GDM1 (cell line): Measurements from ENCODE around the gene CCDC124.
A peak's percentile ranks its signal among the peaks of the same experiment; 100 is the strongest.

Experiments used
- DNase-seq: peaks from one replicate; lab custom pipeline; 2025; lab: John Stamatoyannopoulos, UW

CCDC124 gene

GRCh38 chr19:17936379-17936778, 3.6 kb downstream of the CCDC124 start:
- DNase-seq = no peak

DNA sequence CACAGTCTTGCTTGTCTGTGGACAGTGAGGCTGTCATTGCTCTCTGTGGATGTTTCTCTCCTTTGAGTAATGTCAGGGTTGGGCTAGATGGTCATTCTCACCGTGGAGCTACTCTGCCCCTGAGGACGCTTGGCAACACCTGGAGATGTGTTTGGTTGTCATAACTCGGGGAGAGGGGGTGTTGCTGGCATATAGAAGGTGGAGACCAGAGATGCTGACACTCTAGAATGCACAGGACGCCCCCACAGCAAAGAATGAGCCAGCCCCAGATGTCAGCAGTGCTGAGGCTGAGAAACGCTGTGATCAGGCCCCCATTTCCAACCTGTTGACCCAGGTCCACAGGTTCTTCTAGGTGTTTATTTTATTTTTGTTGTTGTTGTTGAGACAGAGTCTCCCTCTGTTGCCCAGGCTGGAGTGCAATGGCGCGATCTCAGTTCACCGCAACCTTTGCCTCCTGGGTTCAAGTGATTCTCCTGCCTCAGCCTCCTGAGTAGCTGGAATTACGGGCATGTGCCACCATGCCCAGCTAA, 4.6 kb downstream of the CCDC124 start:
- no peak for DNase-seq

DNA sequence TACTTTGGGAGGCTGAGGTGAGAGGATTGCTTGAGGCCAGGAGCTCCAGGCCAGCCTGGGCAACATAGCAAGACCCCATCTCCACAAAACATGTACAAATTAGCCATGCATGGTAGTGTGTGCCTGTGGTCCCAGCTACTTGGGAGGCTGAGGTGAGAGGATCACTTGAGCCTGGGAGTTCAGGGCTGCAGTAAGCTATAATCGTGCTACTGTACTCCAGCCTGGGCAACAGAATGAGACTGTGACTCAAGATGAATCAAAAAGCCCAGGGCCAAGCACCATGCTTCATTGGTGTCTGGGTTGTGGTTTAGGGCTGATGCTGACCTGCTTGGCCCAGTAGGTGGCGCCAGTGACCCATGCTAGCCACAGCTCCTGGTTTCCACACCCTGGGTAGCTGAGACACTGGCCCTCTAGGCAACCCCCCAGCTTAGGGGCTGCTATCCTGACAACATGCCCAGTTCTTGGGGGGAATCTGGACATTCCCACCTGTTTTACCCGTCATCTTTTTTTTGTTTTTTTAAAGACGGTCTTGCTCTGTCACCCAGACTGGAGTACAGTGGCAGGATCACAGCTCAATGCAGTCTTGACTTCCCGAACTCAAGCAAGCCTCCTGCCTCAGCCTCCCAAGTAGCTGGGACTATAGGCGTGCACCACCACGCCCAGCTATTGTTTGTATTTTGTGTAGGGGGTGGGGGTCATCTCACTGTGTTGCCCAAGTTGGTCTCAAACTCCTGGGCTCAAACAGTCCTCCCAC, 5.5 kb downstream of the CCDC124 start:
- peak; percentile 54 for DNase-seq

DNA sequence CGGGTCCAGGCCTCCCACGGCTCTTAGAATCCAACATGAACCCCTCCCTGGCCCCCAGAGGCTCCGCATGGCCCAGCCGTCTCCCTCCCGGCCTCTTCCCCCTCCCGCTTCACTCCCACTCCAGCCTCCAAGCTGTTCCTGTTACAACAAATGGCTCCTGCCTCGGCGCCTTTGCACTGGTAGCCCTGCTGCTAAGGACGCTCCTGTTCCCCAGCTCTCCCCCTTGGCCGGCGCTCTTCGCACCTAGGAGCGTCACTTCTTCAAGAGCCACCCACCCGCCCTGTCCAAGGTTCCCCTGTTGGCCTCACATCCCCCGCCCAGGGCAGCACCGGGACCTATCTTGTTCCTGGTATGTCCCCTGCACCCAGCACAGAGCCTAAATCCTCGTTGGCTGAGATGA, 9.4 kb downstream of the CCDC124 start:
- no peak for DNase-seq

GRCh38 chr19:17942582-17943273, 9.9 kb downstream of the CCDC124 start:
- no peak for DNase-seq

- no peak for DNase-seq
These were observed 10.7 kb downstream of the CCDC124 start for GRCh38 chr19:17943274-17944221.

- no peak for DNase-seq
These were observed 11.5 kb downstream of the CCDC124 start for GRCh38 chr19:17944301-17944700.

DNA sequence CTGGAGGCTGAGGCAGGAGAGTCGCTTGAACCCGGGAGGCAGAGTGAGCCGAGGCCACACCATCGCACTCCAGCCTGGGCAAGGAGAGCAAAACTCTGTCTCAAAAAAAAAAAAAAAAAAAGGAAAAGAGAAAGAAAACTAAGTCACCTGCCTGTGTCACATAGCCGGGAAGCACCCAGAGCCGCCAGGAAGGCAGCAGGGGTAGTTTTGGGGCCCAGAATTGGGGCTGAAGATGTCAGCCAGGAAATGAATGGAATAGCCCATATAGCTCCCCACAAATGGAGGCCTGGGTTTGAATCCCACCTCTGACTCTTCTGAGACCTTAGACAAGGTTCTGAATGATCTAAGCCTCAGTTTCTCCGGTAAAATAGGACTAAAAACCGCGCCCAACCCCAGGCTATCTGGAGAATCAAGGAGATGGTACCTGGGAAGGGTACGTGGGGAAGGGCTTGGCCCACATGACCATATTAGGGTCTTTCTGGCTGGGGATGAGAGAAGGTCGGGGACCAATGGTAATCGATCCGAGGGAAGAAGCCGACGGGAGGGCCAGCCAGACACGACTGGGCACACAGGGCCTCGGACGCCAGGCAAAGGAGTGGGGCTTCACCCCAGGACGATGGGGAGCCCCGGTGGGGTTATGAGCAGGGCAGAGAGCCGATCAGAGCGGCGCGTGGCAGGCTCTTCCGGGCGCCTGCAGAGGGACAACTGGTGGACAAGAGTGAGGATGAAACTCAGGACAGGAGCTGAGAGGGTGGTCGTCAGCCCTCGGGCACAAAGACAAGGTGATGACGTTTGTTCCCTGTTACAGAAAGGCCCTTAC, 14.4 kb downstream of the CCDC124 start:
- DNase-seq = no peak

DNA sequence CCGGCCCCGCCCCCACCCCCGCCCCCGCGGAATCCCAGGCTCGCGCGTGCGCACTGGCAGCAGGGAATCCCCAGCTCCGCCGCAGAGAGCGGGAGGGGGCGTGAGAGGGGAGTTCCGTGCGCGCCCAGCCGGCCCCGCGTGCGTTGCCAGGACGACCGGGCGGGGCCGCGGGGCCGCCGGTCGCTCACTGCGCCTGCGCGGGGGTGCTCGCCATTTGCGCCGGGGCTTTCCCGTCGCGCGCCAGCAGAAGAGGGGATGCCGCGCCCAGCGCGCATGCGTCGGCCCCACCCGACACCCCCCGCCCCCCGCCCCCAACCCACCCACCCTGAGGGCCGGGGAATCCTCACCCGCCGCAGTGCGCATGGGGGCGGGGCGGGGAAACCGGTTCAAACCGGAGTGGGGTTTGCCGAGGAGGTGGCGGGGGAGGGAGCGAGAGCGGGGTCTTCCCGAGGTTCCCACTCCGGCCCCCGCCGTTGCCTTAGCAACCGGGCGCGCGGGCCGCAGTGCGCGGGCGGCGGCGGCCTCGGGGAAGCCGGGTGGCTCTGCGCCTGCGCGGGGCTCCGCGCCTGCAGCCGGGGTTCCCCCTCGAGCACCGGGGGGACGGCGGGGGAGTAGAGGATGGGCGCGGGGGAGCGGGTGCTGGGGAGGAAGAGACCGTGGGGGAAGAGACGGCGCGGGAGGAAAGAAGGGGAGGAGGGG, 15.1 kb downstream of the CCDC124 start:
- peak; percentile 97 for DNase-seq

DNA sequence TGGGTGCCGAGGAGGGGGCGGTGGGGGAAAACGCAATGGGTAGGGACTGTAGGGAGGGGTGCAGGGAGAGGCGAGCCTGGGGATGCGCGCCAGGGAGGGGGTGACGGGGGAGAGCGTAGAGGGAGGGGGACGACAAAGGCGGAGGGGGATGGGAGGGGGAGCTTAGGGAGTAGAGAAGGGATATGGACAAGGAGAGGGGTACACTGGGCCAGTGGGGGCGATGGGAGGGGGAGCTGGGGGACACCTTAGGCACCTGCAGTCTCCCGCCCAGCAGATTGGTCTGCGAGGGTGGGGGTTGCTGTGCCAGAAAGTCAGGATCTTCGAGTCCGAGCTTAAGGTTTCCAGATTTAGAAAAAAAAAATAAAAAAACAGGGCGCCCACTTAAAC, 15.7 kb downstream of the CCDC124 start:
- no peak for DNase-seq

DNA sequence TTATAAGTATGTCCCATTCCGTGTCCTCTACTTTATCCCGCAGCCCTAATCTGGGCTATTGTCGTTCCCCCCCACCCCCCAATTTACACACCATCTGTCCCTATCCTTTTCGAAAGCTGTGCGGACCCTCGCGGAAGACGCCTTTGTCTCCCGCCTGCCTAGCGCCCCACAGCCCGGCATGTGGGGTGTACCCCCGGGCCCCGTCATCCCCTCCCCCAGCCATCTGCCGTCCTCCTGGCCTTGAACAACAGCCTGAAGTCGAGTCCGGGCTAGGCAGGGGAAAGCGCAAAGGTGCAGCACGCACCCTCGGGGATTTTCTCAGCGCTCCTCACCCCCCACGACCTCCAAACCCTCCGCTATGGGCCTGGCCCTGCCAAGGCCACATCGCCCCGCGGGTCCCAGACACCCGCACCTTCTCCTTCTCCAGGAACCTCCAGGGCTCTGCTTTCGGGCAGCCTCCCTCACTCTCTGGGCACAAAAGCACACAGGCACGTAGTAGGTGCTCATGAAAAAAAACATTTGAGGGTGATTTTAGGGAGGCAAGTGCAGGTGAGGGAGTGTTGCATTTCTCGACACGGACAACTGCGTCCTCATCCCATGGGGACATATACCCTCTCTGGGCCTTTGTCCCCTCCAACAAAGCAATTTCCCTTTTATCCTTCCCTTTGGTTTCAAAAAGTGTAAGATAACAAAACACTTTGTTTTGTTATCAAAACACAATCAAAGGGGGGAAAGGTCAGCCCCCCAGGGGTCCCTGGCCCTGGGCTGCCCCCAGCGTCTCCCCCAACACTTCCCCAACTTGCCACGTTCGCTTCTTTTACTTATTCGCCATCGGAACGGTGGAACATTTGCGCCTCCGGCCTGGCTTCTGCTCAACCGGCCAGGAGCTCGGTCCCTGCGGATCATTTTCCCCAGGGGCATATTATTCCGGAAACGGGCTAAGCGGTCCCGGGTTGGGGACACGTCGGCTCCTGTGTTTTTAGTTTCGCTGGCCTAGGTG, 16.4 kb downstream of the CCDC124 start:
- no peak for DNase-seq

DNA sequence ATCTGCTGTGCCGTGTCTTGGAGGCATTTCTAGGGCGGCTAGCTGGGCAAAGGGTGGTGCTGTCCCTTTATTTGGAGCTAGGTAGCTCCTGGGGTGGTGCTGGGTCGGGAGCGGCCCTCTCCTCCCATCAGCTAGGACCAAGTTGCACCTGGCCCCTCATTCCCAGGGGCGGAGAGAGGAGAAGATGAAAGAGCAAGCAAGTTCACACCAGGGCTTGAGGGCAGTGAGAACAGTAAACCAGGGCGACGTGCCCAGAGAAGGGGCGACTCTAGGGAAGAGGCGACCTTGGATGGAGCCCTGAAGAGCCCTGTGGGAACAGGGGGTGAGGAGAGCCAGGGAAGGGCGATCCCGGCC, 17.1 kb downstream of the CCDC124 start:
- DNase-seq = no peak

DNA sequence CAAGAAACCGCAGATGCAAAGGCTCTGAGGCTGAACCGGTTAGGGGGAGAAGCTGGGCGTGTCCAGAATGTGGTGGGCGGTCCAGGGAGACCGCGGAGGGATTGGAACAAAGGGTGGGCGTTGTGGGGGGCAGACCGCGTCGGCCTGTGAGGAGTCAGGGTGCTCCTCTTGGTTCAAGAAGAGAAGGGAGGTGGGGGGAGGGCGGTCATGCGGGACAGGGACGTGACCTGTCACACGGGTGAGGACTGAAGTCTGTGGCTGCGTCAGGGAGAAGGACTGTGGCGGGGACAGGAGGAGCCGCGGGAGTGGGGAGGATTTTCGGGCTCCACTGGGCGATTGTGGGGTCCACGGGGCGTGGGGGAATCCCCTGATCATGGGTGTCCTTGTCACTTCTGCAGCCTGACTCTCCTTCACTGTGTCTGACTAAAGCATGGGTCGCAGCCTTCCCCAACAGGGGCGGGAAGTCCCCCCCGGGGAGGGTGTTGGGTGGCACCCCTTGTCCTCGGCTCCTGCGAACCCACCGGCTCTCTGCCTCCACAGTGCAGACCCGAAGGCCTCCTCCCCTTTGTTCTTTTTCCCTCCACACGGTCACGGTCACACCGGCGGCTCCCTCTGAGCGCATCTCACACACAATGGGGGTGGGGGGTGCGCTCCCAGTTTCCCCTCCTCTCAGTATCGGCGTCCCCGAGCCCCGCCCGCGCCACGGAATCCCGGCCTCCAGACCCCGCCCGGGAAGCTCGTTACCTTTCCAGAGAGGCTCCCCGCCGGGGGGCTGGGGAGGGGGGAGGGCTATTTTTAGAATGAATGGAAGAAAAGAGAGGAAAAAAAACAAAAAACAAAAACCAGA, 17.7 kb downstream of the CCDC124 start:
- DNase-seq = no peak

GRCh38 chr19:17951157-17951989, 18.6 kb downstream of the CCDC124 start:
- DNase-seq = peak; percentile 14

DNA sequence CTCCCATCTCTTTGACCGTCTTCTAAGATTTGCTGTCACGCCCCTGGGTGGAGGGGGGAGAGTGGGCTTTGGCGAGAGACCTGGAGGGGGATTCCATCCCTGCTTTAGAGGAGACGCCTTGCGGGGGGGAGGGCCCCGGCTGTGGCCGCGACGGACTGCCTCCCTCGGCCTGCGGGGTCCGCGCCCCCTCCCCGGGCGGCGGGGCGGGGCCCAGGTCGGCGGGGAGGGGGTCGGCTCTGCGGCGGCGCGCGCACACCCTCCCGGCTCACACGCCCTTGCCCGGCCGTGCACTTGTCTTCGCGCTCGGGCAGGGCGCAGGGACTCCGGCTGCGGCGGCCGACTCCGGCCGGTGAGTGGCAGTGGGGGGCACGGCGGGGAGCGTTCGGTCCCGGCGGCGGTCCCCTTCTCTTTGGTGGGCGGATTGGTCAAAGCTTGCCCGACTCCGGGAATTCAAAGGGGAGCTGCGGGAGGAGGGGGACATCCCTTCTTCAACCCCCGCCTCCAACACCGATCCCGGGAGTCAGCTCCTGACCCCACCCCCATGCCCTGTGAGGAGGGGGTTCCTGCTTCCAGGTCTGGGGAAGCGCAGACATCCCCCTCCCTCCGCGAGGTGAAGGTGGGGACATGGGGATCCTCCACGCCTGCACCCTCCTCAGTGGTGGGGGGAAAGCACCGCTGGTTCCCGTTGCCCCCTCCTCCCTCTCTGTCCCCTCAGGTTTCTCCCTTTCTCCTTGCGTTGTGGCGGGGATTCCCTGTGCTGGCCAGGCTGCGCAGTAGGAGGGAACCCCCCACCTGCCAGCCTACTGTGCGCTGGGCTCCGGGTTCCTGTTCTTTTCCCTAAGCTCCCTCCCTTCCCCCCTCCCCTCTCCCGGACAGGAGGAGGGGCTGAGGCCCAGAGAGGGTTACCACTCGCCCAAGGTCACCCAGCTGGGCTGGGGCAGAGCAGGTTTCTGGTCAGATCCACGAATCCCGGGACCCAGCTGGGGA, 19.5 kb downstream of the CCDC124 start:
- no peak for DNase-seq

DNA sequence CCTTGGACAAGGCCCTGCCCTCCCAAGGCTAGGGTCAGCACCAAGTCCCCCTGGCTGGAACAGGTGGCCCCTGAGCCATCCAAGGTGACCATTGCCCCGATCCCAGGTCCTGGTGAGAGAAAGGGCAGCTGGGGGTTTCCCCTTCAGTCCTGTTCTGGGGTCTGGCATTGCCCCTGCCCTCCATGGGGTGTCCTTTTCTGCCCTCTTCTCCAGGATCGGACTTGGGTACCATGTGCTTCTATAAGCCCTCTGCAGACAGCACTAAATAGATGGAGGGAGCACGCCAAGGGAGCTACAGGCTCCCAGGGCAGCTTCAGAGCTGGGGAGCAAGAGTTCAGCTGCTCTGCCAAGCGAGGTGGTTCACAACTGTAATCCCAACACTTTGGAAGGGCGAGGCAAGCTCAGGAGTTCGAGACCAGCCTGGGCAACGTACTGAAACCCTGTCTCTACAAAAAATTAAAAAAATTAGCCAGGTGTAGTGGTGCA, 20.5 kb downstream of the CCDC124 start:
- DNase-seq = no peak
